NCI-H69 (cell line): Measurements from ENCODE around the gene SLC44A3.
"Not testable (repeated sequence)": the region's sequence is repeated elsewhere in the genome, so short reads cannot be mapped to it uniquely, and the experiment has no call there.

ENCODE experiments used
- DNase-seq: peaks from one replicate; lab custom pipeline; 2025; lab: John Stamatoyannopoulos, UW

The SLC44A3 gene

DNA sequence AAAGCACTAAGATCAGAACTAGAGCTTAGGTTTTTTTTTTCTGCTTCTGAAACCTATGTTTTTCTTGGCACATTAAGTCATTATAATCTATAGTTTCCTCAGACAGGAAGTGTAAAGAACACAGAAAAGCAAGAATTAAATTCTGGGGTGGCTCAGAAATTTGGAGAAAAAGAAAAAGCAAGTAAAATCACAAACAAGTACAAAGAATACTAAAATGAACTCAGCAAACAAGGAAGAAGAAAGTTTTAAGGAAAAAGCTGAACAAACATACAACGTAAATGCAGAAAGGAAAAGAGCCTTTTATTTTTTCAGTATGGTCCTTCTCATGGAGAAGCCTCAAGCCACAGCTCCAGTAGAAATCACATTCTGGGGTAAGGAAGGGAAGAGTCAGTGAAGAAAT lies 115.3 kb downstream of the SLC44A3 start:
- DNase-seq, result no peak

DNA sequence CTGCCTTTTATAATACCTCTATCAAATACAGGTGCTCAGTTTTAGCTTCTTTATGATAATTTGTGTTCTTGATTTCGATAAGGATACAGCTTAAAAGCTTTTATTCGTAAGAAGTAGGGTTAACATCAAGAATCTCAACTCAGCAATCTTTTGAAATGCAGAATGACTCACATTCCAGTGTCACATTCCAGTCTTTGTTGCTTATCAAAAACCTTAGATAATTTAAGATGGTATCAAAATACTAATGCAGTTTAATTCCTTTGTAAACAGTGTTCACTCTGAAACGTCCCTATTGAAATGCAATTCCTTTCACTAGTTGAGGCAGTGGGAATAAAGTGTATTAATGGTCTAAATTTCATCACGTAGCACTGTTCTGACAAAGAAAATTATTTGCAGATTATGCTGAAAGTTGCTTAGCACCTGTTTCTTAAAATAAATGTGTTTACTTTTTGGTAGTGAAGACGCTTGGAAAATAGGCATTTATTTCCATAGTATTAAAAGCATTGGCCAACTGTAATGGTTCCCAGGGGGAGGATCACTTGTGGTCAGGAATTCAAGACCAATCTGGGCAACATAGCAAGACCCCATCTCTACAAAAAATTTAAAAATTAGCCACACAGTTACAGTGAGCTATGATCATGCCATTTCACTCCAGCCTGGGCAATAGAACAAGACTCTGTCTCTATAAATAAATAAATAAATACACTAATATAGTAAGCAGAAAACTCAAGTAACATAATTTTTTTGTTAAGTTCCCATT lies 116.9 kb downstream of the SLC44A3 start:
- DNase-seq, result no peak

- no peak for DNase-seq
These were observed 117.7 kb downstream of the SLC44A3 start for GRCh38 chr1:94937820-94938219.

DNA sequence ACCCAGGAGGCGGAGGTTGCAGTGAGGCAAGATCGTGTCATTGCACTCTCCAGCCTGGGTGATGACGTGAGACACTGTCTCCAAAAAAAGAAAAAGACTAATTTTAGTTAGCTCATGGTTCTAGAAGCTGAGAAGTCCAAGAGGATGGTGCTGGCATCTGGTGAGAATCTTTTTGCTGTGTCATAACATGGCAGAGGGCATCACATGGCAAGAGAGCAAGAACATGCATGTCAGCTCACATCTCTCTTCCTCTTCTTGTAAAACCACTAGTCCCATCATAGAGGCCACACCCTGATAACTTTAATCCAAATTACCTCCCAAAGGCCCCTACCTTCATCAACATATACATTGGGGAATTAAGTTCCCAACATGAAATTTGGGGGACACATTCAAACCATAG lies 120.6 kb downstream of the SLC44A3 start:
- no peak for DNase-seq

DNA sequence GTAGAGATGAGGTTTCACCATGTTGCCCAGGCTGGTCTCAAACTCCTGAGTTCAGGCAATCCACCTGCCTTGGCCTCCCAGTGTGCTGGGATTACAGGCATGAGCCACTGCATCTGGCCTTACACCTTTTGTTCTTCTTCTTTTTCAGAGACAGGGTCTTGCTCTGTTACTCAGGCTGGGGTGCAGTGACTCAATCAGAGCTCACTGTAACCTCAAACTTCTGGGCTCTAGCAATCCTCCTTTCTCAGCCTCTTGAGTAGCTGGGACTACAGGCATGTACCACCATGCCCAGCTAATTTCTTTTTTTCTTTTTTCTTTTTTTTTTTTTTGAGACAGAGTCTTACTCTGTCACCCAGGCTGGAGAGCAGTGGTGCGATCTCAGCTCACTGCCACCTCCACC lies 121.3 kb downstream of the SLC44A3 start:
- DNase-seq, result not testable (repeated sequence)

GRCh38 chr1:94942171-94943128 lies 122.3 kb downstream of the SLC44A3 start:
- no peak for DNase-seq
